SK-N-SH (cell line): ENCODE measurements around the gene MAD1L1. TPM values are rescaled to one million over a fixed set of nuclear protein-coding genes. Genes with fewer than 3 reads are reported as not detected.

ENCODE experiments used
- CTCF ChIA-PET: fragments of 300-600, 350-600 bp; formaldehyde crosslinking; extraction: SDS; loops from one replicate; lab custom pipeline; 2021; lab: Yijun Ruan, JAX
- POLR2A ChIA-PET: fragments of 350-600 bp; sonication (Branson Sonifier 250); formaldehyde crosslinking; extraction: SDS; loops from one replicate; lab custom pipeline; 2020; ENCODE audit warnings: antibody characterized with exemption, inconsistent platforms; lab: Yijun Ruan, JAX
- DNase-seq: peaks from one replicate; pipeline ENCODE4 v3.0.0; 2012
- H2AFZ ChIP-seq: fragments of 200-600 bp; sonication (generic); 2 replicates; pipeline ENCODE4 v1.8.1; 2016; ENCODE audit warnings: antibody characterized with exemption, mild to moderate bottlenecking, low read depth
- H3F3A ChIP-seq: fragments of 200-600 bp; sonication (generic); replicated peaks from 2 replicates; pipeline ENCODE3; 2016; ENCODE audit warnings: antibody characterized with exemption, mild to moderate bottlenecking; ENCODE audit not compliant: insufficient read depth
- H3K27ac ChIP-seq, 2 experiments: fragments of 200-500 bp in 1 of 2; fragments of 200-600 bp in 1 of 2; sonication (Bioruptor generic) in 1 of 2; sonication (generic), shearing (Covaris generic) in 1 of 2; 2 replicates each; pipeline versions ENCODE4 v1.5.1 to v1.6.1; 2014 to 2016; ENCODE audit warnings: low read depth in 2 of 2, inconsistent platforms in 1 of 2, low read length in 1 of 2, mild to moderate bottlenecking in 1 of 2, mixed read lengths in 1 of 2
- H3K27me3 ChIP-seq: fragments of 200-600 bp; sonication (generic), shearing (Covaris generic); 2 replicates; pipeline ENCODE4 v1.6.1; 2016; ENCODE audit warnings: mixed run types; ENCODE audit not compliant: insufficient read depth
- H3K36me3 ChIP-seq, 2 experiments: fragments of 200-500 bp in 1 of 2; fragments of 200-600 bp in 1 of 2; sonication (Bioruptor generic) in 1 of 2; sonication (generic) in 1 of 2; replicated peaks in 1 of 2; 2 replicates each; pipeline versions ENCODE3 to v1.5.1; 2014 to 2016; ENCODE audit warnings: low read length in 1 of 2, mild to moderate bottlenecking in 1 of 2; ENCODE audit not compliant: insufficient read depth in 2 of 2, control insufficient read depth in 1 of 2
- H3K4me1 ChIP-seq, 2 experiments: fragments of 200-500 bp in 1 of 2; fragments of 200-600 bp in 1 of 2; sonication (Bioruptor generic) in 1 of 2; sonication (generic), shearing (Covaris generic) in 1 of 2; 2 replicates each; pipeline versions ENCODE4 v1.5.1 to v1.6.1; 2014 to 2016; ENCODE audit warnings: low read depth in 1 of 2, low read length in 1 of 2, mixed run types in 1 of 2; ENCODE audit not compliant: insufficient read depth in 2 of 2, control insufficient read depth in 1 of 2
- H3K4me2 ChIP-seq: fragments of 200-600 bp; sonication (generic), shearing (Covaris generic); 2 replicates; pipeline ENCODE4 v1.6.1; 2017; ENCODE audit warnings: mixed run types
- H3K4me3 ChIP-seq, 2 experiments: fragments of 200-500 bp in 1 of 2; fragments of 200-600 bp in 1 of 2; sonication (Bioruptor generic) in 1 of 2; sonication (generic), shearing (Covaris generic) in 1 of 2; 2 replicates each; pipeline versions ENCODE4 v1.5.1 to v1.8.1; 2014 to 2016; ENCODE audit warnings: low read depth in 2 of 2, inconsistent platforms in 1 of 2, low read length in 1 of 2, mild to moderate bottlenecking in 1 of 2, mixed read lengths in 1 of 2, moderate library complexity in 1 of 2
- H3K79me2 ChIP-seq: fragments of 200-600 bp; sonication (generic); 2 replicates; pipeline ENCODE4 v1.8.1; 2017; ENCODE audit warnings: mild to moderate bottlenecking; ENCODE audit not compliant: insufficient read depth
- H3K9ac ChIP-seq: fragments of 200-600 bp; sonication (generic); 2 replicates; pipeline ENCODE4 v1.6.1; 2017; ENCODE audit warnings: mixed run types
- H3K9me2 ChIP-seq: fragments of 200-600 bp; sonication (generic); 2 replicates; pipeline ENCODE4 v1.6.1; 2017; ENCODE audit warnings: mixed run types
- H3K9me3 ChIP-seq: fragments of 200-600 bp; sonication (generic); 2 replicates; pipeline ENCODE4 v1.6.1; 2017; ENCODE audit warnings: mixed run types, mild to moderate bottlenecking, moderate library complexity
- H4K20me1 ChIP-seq: fragments of 200-600 bp; sonication (generic); 2 replicates; pipeline ENCODE4 v1.6.1; 2017; ENCODE audit warnings: mild to moderate bottlenecking, mixed run types; ENCODE audit not compliant: insufficient read depth
- CHD2 ChIP-seq: fragments of 150-350 bp; IDR thresholded peaks from 2 replicates; pipeline ENCODE4 v1.6.1; 2018; ENCODE audit warnings: low read length; ENCODE audit not compliant: partially characterized antibody
- ELF1 ChIP-seq: IDR thresholded peaks from 2 replicates; pipeline ENCODE4 v1.4.0; 2012
- MEF2A ChIP-seq: IDR thresholded peaks from 2 replicates; pipeline ENCODE4 v1.4.0; 2012; ENCODE audit warnings: low read depth, borderline replicate concordance
- POLR2AphosphoS5 ChIP-seq: IDR thresholded peaks from 2 replicates; pipeline ENCODE4 v1.6.1; 2012; ENCODE audit warnings: low read depth, low read length
- USF1 ChIP-seq: IDR thresholded peaks from 2 replicates; pipeline ENCODE4 v1.4.0; 2012; ENCODE audit warnings: low read depth, borderline replicate concordance
- WGBS: methylation state at CpG from one replicate; pipeline ENCODE4 v1.1.6; 2017; ENCODE audit warnings: low lambda C conversion rate; 5-methylcytosine and 5-hydroxymethylcytosine counted together
- polyA plus RNA-seq, 3 experiments: library from polyadenylated mRNA; depleted of rRNA; stranded (reverse); fragments of >200 nt; gene quantifications; 2 replicates each; pipeline ENCODE4 v1.2.3, GENCODE V29; 2012
- TF ChIP-seq, protein P1 (sequence below): IDR thresholded peaks from 2 replicates; pipeline ENCODE4; 2012
- TF ChIP-seq, protein P2 (sequence below): fragments of 200-600 bp; sonication (generic); IDR thresholded peaks from 2 replicates; pipeline ENCODE4 v1.6.1; 2017; ENCODE audit warnings: antibody characterized with exemption, mild to moderate bottlenecking, moderate library complexity

The MAD1L1 gene
- polyA plus RNA-seq, 1 of the 3 experiments (the other 2 are of a cell fraction), result 46.2 TPM

- H3K9ac ChIP-seq, result no peak overlapping the region
- WGBS, result 78% methylated on average over 48 of the region's 54 CpGs
Measured at GRCh38 chr7:1769286-1770200, 463.2 kb downstream of the MAD1L1 start.

DNA sequence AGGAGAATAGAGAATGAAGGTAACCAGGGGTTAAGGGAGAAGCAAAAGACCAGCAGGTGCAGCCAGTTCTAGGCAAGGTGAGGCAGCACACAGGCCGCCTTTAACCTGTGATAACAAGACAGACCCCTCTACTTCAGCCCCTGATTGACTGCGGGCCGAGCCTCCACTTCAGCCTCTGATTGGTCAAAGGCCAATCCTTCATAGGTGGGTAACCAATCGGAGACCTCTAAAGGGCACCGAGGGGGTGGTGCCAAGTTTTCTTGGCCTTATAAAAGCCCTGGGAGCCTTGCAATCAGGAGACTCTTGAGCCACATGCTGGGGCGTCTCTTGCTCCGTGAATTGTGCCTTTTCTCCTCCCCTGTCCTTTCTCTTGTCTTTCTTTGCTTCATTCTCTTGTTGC lies 463.9 kb downstream of the MAD1L1 start:
- POLR2A ChIA-PET, result no interaction called here
- Histone ChIP-seq H3K36me3 (no peaks in the 10 kb centered on the region), H3K4me1 (no peaks in the 10 kb centered on the region), H3K9me3 (no peaks in the 10 kb centered on the region), H3K9ac (no peak overlapping the region), H3F3A (no peaks in the 10 kb centered on the region), H3K4me2 (no peak overlapping the region), H4K20me1 (no peaks in the 10 kb centered on the region), H3K27ac (no peak overlapping the region), H3K79me2 (no peaks in the 10 kb centered on the region), H3K27me3 (no peaks in the 10 kb centered on the region), H3K4me3 (no peak overlapping the region), H3K9me2 (no peaks in the 10 kb centered on the region), H2AFZ (no peak overlapping the region)
- peak; percentile 55 for DNase-seq
- CTCF ChIA-PET, result interaction anchor here (1.1 to 2.1 kb wide), 3 partner anchors 10 to 190 kb away, joined by 3 to 6 read pairs (median 3); no protein-coding TSS in a partner anchor
- TF ChIP-seq CHD2, result no peak
- TF ChIP-seq, protein P1, sequence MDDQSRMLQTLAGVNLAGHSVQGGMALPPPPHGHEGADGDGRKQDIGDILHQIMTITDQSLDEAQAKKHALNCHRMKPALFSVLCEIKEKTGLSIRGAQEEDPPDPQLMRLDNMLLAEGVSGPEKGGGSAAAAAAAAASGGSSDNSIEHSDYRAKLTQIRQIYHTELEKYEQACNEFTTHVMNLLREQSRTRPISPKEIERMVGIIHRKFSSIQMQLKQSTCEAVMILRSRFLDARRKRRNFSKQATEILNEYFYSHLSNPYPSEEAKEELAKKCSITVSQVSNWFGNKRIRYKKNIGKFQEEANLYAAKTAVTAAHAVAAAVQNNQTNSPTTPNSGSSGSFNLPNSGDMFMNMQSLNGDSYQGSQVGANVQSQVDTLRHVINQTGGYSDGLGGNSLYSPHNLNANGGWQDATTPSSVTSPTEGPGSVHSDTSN, result peak; percentile 89
- TF ChIP-seq MEF2A, result no peak
- TF ChIP-seq USF1, result no peak
- TF ChIP-seq, protein P2, sequence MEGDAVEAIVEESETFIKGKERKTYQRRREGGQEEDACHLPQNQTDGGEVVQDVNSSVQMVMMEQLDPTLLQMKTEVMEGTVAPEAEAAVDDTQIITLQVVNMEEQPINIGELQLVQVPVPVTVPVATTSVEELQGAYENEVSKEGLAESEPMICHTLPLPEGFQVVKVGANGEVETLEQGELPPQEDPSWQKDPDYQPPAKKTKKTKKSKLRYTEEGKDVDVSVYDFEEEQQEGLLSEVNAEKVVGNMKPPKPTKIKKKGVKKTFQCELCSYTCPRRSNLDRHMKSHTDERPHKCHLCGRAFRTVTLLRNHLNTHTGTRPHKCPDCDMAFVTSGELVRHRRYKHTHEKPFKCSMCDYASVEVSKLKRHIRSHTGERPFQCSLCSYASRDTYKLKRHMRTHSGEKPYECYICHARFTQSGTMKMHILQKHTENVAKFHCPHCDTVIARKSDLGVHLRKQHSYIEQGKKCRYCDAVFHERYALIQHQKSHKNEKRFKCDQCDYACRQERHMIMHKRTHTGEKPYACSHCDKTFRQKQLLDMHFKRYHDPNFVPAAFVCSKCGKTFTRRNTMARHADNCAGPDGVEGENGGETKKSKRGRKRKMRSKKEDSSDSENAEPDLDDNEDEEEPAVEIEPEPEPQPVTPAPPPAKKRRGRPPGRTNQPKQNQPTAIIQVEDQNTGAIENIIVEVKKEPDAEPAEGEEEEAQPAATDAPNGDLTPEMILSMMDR, result no peak
- 50% methylated on average over 7 of the region's 7 CpGs for WGBS

More at GRCh38 chr7:1769286-1770200, 463.2 kb downstream of the MAD1L1 start:
- Histone ChIP-seq H2AFZ (no peak overlapping the region), H3K4me2 (no peak overlapping the region), H3F3A (no peaks in the 10 kb centered on the region), H3K9me2 (no peaks in the 10 kb centered on the region), H3K27ac (no peak overlapping the region), H3K79me2 (no peaks in the 10 kb centered on the region), H3K9me3 (no peaks in the 10 kb centered on the region), H4K20me1 (no peaks in the 10 kb centered on the region), H3K4me3 (no peak overlapping the region), H3K4me1 (no peaks in the 10 kb centered on the region), H3K36me3 (no peaks in the 10 kb centered on the region), H3K27me3 (no peaks in the 10 kb centered on the region)
- DNase-seq, result no peak
- POLR2A ChIA-PET, result no interaction called here
- TF ChIP-seq ELF1 (no peak), POLR2AphosphoS5 (no peak), USF1 (no peak), CHD2 (no peak)
- CTCF ChIA-PET, result interaction anchor here (0.8 kb wide), 1 partner anchor 191 kb away, joined by 3 read pairs; no protein-coding TSS in a partner anchor
